GM12878 (cell line): ENCODE measurements around the gene RAB44. TPM values are rescaled to one million over a fixed set of nuclear protein-coding genes. Genes with fewer than 3 reads are reported as not detected.

Source experiments
- BHLHE40 ChIP-seq, 2 experiments: fragments of 450-650 bp in 1 of 2; IDR thresholded peaks; 2 replicates each; pipeline ENCODE4 v1.6.1; 2011 to 2017; ENCODE audit warnings: low read depth in 2 of 2, borderline replicate concordance in 1 of 2, improper control_type of control experiment in 1 of 2, low read length in 1 of 2, mild to moderate bottlenecking in 1 of 2
- DPF2 ChIP-seq: fragments of 450-650 bp; IDR thresholded peaks from 2 replicates; pipeline ENCODE4 v1.6.1; 2017; ENCODE audit warnings: mild to moderate bottlenecking
- ESRRA ChIP-seq: IDR thresholded peaks from 2 replicates; pipeline ENCODE4 v1.6.1; 2012; ENCODE audit warnings: mild to moderate bottlenecking, low read length, improper control_type of control experiment
- HDAC2 ChIP-seq: fragments of 200-600 bp; sonication (generic); IDR thresholded peaks from 2 replicates; pipeline ENCODE4 v1.6.1; 2017
- HSF1 ChIP-seq: fragments of 150-350 bp; IDR thresholded peaks from 2 replicates; pipeline ENCODE4 v1.6.1; 2014; ENCODE audit warnings: mild to moderate bottlenecking, low read depth, low read length
- IRF4 ChIP-seq: IDR thresholded peaks from 2 replicates; pipeline ENCODE4 v1.6.1; 2011; ENCODE audit warnings: low read depth, low read length
- KDM1A ChIP-seq: fragments of 200-600 bp; sonication (generic); IDR thresholded peaks from 2 replicates; pipeline ENCODE4 v1.6.1; 2016; ENCODE audit warnings: borderline replicate concordance
- NFIC ChIP-seq: IDR thresholded peaks from 2 replicates; pipeline ENCODE4 v1.6.1; 2012; ENCODE audit warnings: low read depth, mild to moderate bottlenecking, inconsistent platforms, low read length, moderate library complexity
- NR2C2 ChIP-seq: IDR thresholded peaks from 2 replicates; pipeline ENCODE4 v1.6.1; 2011; ENCODE audit warnings: borderline replicate concordance, low read depth; ENCODE audit not compliant: control insufficient read depth, insufficient read length
- PBX3 ChIP-seq: IDR thresholded peaks from 2 replicates; pipeline ENCODE4 v1.6.1; 2011; ENCODE audit warnings: mild to moderate bottlenecking, low read depth, low read length, moderate library complexity; ENCODE audit not compliant: insufficient replicate concordance
- PML ChIP-seq: IDR thresholded peaks from 2 replicates; pipeline ENCODE4 v1.6.1; 2012; ENCODE audit warnings: low read length, inconsistent platforms
- POLR2AphosphoS5 ChIP-seq: IDR thresholded peaks from 2 replicates; pipeline ENCODE4 v1.6.1; 2011; ENCODE audit warnings: mild to moderate bottlenecking, low read length, inconsistent platforms
- RB1 ChIP-seq: fragments of 450-650 bp; formaldehyde crosslinking; IDR thresholded peaks from 2 replicates; pipeline ENCODE4 v1.6.1; 2017; ENCODE audit warnings: mild to moderate bottlenecking, borderline replicate concordance
- SIN3A ChIP-seq: IDR thresholded peaks from 2 replicates; pipeline ENCODE4 v1.6.1; 2012; ENCODE audit warnings: low read depth, low read length, improper control_type of control experiment
- SMAD5 ChIP-seq: IDR thresholded peaks from 2 replicates; pipeline ENCODE4 v1.6.1; 2016; ENCODE audit warnings: antibody characterized with exemption, low read depth
- SPI1 ChIP-seq: IDR thresholded peaks from 2 replicates; pipeline ENCODE4 v1.6.1; 2011; ENCODE audit warnings: low read depth, mild to moderate bottlenecking, low read length, moderate library complexity, borderline replicate concordance; ENCODE audit not compliant: insufficient read depth
- SREBF2 ChIP-seq: IDR thresholded peaks from 2 replicates; pipeline ENCODE4 v1.6.1; 2012; ENCODE audit warnings: mild to moderate bottlenecking, low read length
- WRNIP1 ChIP-seq: IDR thresholded peaks from 2 replicates; pipeline ENCODE4 v1.6.1; 2011; ENCODE audit warnings: low read depth, low read length, improper control_type of control experiment, borderline replicate concordance
- ZNF622 ChIP-seq: fragments of 450-650 bp; IDR thresholded peaks from 2 replicates; pipeline ENCODE4 v1.6.1; 2017; ENCODE audit warnings: mild to moderate bottlenecking, inconsistent platforms
- polyA plus RNA-seq, 11 experiments: library from polyadenylated mRNA; depleted of rRNA in 4 of 11; unstranded in 6 of 11; stranded (reverse) in 5 of 11; fragments of >200 nt; fragmentation: Nextera tagmentation in 4 of 11; fragmentation: Illumina TruSeq in 1 of 11; extraction: Ambion mirVana in 4 of 11; extraction: Trizol in 1 of 11; gene quantifications; 1 replicate in 1 of 11; 2 replicates in 10 of 11; pipeline versions ENCODE4 v1.2.1 to v1.2.3, GENCODE V29; 2011 to 2016; ENCODE audit warnings: inconsistent platforms in 2 of 11, missing spikeins in 2 of 11, low read depth in 1 of 11
- total RNA-seq, 4 experiments: library from RNA; depleted of rRNA in 3 of 4; stranded (reverse); fragments of >200 nt in 3 of 4; fragmentation: Illumina TruSeq in 1 of 4; extraction: Trizol in 1 of 4; gene quantifications; 2 replicates each; pipeline versions ENCODE4 v1.2.1 to v1.2.3, GENCODE V29; 2013 to 2021
- TF ChIP-seq, protein P1 (sequence below): IDR thresholded peaks from 2 replicates; pipeline ENCODE4 v1.6.1; 2012; ENCODE audit warnings: low read length, inconsistent platforms
- TF ChIP-seq, protein P2 (sequence below): fragments of 450-650 bp; IDR thresholded peaks from 2 replicates; pipeline ENCODE4 v1.6.1; 2017; ENCODE audit warnings: mild to moderate bottlenecking
- TF ChIP-seq, protein P3 (sequence below): fragments of 450-650 bp; IDR thresholded peaks from 2 replicates; pipeline ENCODE4 v1.6.1; 2016; ENCODE audit warnings: mild to moderate bottlenecking

RAB44 gene
- total and polyA plus RNA-seq, 10 of the 15 experiments (the other 5 are each of a cell fraction or from before 2014, with no cell fraction given): 0.01 to 0.08 (median 0.05) TPM; not detected in 2

GRCh38 chr6:36662380-36662779 lies 35.2 kb upstream of the RAB44 start (continued):
- TF ChIP-seq ESRRA (no peak), WRNIP1 (no peak), PBX3 (no peak), SMAD5 (no peak), SIN3A (no peak), KDM1A (no peak), SPI1 (no peak), RB1 (no peak), HDAC2 (no peak), POLR2AphosphoS5 (no peak), NFIC (0 out of 2 replicates have a peak, but pooled peaks have one; percentile 40), BHLHE40 (IDR thresholded peaks at IDR 0.05; ENCODE audit: borderline replicate concordance in 1 of 2, low read depth in 2 of 2, low read length in 1 of 2) (peak in 1 of 2 experiments; percentile 67; a peak in 2 of 4 replicates), HSF1 (no peak), NR2C2 (no peak), SREBF2 (no peak), IRF4 (no peak), DPF2 (0 out of 2 replicates have a peak, but pooled peaks have one; percentile 28), PML (no peak), ZNF622 (no peak)
- TF ChIP-seq, protein P1, sequence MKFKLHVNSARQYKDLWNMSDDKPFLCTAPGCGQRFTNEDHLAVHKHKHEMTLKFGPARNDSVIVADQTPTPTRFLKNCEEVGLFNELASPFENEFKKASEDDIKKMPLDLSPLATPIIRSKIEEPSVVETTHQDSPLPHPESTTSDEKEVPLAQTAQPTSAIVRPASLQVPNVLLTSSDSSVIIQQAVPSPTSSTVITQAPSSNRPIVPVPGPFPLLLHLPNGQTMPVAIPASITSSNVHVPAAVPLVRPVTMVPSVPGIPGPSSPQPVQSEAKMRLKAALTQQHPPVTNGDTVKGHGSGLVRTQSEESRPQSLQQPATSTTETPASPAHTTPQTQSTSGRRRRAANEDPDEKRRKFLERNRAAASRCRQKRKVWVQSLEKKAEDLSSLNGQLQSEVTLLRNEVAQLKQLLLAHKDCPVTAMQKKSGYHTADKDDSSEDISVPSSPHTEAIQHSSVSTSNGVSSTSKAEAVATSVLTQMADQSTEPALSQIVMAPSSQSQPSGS: no peak
- TF ChIP-seq, protein P2, sequence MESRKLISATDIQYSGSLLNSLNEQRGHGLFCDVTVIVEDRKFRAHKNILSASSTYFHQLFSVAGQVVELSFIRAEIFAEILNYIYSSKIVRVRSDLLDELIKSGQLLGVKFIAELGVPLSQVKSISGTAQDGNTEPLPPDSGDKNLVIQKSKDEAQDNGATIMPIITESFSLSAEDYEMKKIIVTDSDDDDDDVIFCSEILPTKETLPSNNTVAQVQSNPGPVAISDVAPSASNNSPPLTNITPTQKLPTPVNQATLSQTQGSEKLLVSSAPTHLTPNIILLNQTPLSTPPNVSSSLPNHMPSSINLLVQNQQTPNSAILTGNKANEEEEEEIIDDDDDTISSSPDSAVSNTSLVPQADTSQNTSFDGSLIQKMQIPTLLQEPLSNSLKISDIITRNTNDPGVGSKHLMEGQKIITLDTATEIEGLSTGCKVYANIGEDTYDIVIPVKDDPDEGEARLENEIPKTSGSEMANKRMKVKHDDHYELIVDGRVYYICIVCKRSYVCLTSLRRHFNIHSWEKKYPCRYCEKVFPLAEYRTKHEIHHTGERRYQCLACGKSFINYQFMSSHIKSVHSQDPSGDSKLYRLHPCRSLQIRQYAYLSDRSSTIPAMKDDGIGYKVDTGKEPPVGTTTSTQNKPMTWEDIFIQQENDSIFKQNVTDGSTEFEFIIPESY: no peak
- TF ChIP-seq, protein P3, sequence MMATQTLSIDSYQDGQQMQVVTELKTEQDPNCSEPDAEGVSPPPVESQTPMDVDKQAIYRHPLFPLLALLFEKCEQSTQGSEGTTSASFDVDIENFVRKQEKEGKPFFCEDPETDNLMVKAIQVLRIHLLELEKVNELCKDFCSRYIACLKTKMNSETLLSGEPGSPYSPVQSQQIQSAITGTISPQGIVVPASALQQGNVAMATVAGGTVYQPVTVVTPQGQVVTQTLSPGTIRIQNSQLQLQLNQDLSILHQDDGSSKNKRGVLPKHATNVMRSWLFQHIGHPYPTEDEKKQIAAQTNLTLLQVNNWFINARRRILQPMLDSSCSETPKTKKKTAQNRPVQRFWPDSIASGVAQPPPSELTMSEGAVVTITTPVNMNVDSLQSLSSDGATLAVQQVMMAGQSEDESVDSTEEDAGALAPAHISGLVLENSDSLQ: peak; percentile 30; the same call in 1 of the 2 replicates
